Fibroblast of upper back skin (primary cell): ENCODE results near the gene DUSP8.
A peak's percentile ranks its signal among the peaks of the same experiment; 100 is the strongest.

Source experiments
- DNase-seq: peaks from one replicate; pipeline ENCODE4 v3.0.0-alpha.2; 2013

The DUSP8 gene

GRCh38 chr11:1565173-1565903 is 6.7 kb downstream of the DUSP8 start:
- no peak for DNase-seq

GRCh38 chr11:1564535-1565172 is 7.4 kb downstream of the DUSP8 start:
- DNase-seq, result peak; percentile 91

- no peak for DNase-seq
Observed at GRCh38 chr11:1563697-1564534, 8.2 kb downstream of the DUSP8 start.

GRCh38 chr11:1563149-1563638 is 8.9 kb downstream of the DUSP8 start:
- no peak for DNase-seq

- DNase-seq, result no peak
Observed at GRCh38 chr11:1562469-1563148, 9.5 kb downstream of the DUSP8 start.

- DNase-seq, result no peak
Observed at GRCh38 chr11:1561955-1562354, 10.1 kb downstream of the DUSP8 start.

GRCh38 chr11:1561266-1561665 is 10.8 kb downstream of the DUSP8 start:
- no peak for DNase-seq

- no peak for DNase-seq
Observed at GRCh38 chr11:1560649-1561251, 11.3 kb downstream of the DUSP8 start.

- no peak for DNase-seq
Observed at GRCh38 chr11:1560002-1560648, 11.9 kb downstream of the DUSP8 start.

GRCh38 chr11:1559111-1559951 is 12.7 kb downstream of the DUSP8 start:
- peak; percentile 48 for DNase-seq

GRCh38 chr11:1558775-1559110 is 13.3 kb downstream of the DUSP8 start:
- no peak for DNase-seq

GRCh38 chr11:1557904-1558774 is 13.9 kb downstream of the DUSP8 start:
- peak; percentile 80 for DNase-seq

- no peak for DNase-seq
Observed at GRCh38 chr11:1557051-1557884, 14.8 kb downstream of the DUSP8 start.

GRCh38 chr11:1556278-1556902 is 15.7 kb downstream of the DUSP8 start:
- DNase-seq, result no peak

- no peak for DNase-seq
Observed at GRCh38 chr11:1555713-1556153, 16.3 kb downstream of the DUSP8 start.

- DNase-seq, result no peak
Observed at GRCh38 chr11:1554981-1555712, 16.9 kb downstream of the DUSP8 start.

- DNase-seq, result no peak
Observed at GRCh38 chr11:1553808-1554594, 18.1 kb downstream of the DUSP8 start.
